ENCODE data around the gene EXOSC1.
"Not testable (repeated sequence)": the region's sequence is repeated elsewhere in the genome, so short reads cannot be mapped to it uniquely, and the experiment has no call there.

EXOSC1 gene

DNA sequence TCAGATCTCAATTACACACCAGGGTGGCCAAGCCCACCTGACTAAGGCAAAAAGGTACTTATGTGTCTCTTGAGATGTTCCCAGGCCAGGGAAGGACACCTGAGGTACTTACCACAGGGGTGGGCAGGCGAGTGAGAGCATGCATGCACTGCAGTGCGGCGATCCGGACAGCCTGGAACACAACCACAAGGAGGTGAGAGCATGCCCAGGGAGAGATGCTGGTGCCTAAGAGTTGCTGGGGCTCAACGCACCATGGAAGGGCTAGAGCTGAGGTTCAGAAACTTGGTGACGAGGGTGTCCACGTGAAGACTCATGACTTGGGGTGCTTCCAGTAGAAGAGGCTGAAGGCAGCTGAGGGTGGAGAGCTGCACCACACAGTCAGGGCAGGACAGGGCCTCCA lies 13.3 kb upstream of the EXOSC1 start:
- DNase-seq (ENCODE audit: low read depth): no peak

DNA sequence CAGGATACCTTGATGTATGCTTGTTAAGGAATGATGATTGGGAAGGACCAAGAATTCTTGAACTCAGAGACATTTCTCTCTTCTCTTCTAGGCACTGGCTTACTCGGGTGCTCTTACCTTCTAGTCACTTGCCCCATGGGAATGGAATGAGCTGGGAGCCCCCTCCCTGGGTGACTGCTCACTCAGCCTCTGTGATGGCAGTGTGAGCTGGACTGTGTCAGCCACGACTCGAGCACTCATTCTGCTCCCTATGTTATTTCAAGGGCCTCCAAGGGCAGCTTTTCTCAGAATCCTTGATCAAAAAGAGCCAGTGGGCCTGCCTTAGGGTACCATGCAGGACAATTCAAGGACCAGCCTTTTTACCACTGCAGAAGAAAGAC lies 10.9 kb upstream of the EXOSC1 start:
- no peak for DNase-seq (ENCODE audit: low read depth)

DNA sequence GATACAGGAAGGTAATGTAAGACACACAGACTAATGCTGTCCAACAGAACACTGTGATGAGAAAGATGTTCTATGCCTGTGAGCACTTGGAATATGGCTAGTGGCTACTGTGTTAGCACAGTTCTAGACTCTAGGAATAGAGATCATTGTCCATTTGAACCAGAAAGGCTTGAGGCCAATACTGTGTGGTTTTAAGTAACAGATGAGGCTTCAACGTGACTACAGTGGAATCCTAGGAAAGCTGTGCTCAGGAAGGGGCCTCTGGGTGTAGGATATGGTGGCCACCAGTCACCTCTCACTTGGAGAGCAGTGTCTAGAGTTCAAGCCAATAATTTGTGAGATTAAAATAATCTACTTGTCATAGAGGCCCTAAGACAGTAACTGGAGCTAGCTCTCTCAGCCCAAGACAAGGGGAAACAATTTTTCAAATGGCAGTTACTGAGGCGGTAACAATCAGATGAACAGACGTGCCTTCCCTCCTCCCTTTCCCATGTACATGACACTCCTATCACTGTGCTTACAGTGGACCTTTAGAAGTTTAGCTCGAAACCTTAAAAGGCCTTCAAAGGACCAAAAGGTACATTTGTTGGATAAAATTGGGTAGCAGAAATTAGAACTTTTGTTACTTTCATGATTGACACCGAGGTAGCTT lies 10.4 kb upstream of the EXOSC1 start:
- no peak for DNase-seq (ENCODE audit: low read depth)

DNA sequence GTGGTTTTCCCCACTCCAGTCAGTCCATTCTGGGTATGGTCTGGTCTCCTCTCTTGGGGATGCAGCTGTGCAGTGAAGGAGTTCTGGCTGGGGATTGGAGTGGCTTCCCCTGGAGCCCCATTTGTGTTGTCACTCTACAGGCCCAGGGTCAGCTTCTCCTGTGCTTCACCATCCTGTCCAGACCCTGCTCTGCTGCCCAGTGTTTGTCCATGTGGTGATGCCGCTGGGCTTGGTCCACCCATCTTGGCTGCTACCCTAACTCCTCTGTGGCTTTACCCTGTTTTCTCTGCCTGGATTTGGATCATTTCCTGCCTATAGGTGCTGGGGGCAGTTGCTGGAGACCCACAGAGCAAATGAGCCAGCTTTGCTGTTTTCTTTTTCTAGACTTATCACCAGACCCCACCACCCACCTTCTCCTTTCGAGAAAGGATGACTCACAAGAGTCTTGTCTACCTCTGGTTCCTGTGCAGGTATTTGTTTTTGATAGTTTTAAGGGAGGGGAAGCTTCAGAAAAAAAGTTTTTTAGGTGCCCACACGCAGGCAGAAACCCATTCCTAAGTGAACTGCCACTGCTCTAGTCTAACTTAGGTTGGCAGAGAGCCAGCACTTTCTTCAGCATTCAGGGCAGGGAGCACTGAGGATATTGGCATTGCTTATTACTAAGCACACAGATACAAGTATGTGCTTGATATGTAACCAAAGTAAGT lies 8.7 kb upstream of the EXOSC1 start:
- peak; percentile 55 for DNase-seq (ENCODE audit: low read depth)

DNA sequence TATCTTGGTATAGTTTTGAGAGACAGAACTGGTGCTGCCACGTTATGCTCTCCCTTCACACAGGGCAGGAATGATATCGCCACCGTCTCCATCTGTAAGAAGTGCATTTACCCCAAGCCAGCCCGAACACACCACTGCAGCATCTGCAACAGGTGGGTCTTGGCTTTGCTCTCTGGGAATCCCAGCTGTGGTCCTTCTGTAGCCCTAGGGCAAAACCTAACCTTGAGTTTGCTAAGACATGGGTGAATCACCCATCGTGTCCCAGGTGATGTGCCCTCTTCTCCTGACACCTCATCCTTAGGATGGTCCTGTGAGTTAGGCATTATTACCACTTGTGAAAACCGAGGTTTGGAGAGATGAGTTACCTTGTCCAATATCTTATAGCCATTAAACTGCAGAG lies 6.5 kb upstream of the EXOSC1 start:
- no peak for DNase-seq (ENCODE audit: low read depth)

DNA sequence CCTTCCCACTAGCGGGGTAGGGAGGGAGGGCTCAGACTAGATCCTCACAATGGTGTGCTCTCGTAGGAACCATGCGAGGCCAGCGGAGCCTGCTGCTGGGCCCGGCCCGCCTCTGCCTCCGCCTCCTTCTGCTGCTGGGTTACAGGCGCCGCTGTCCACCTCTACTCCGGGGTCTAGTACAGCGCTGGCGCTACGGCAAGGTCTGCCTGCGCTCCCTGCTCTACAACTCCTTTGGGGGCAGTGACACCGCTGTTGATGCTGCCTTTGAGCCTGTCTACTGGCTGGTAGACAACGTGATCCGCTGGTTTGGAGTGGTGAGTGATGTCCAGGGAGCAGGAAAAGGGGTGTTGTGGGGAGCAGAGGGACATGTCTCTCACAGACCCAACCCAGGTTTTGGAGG lies 5.8 kb upstream of the EXOSC1 start:
- DNase-seq (ENCODE audit: low read depth): no peak

DNA sequence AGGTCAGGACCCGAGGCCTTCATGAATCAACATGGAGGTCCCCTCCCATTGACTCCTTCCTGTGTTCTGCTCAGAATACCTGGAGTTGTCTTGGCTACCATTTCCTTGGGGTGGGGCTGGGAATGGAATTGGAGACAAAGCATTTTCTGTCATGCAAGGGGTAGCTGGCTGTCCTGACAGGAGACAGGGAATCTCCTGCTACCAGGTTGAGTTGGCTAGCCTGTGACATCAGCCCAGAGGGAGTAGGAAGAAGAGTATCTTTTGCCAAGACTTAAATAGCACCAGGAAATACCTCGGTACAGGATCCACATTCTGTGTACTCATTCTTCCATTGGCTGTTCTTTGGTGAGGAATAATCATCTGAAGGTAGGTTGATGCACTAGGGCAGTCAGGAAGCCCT lies 5.0 kb upstream of the EXOSC1 start:
- no peak for DNase-seq (ENCODE audit: low read depth)

DNA sequence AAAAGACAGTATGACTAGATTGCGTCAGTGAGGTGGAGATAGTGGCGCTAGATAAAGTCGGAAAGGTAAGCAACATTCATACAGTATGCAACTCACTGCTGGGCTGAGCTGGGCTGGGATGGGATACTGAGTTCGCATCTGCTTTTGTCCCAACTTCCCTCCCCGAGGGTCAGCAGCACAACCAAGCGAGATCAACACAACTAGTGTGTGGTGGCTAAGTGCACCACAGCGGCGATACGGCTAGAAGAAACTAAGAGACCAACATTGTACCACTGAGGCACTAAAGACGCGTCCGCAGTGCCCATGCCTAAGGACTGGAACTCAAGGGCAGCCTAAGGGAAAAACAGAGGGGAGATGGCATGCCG lies 467 bp downstream of the EXOSC1 start:
- DNase-seq (ENCODE audit: low read depth): no peak

DNA sequence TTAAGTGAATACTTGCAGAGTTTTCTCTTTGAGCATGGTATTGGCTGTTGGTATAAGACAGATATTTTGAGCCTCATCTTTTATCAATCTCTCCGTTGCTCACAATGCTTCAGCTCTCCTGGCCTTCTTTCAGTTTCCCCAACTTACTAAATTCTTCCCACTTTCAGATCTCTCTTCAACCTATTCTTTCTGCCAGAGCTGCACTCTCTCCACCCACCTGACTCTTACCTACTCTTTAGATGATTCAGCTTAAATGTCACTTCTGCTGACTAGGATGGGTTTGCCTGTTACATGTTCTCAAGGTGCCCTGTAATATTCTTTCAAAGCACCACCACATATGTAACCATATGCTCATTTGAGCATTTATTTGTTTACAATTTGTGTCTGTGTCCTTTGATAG lies 1.6 kb downstream of the EXOSC1 start:
- no peak for DNase-seq (ENCODE audit: low read depth)

DNA sequence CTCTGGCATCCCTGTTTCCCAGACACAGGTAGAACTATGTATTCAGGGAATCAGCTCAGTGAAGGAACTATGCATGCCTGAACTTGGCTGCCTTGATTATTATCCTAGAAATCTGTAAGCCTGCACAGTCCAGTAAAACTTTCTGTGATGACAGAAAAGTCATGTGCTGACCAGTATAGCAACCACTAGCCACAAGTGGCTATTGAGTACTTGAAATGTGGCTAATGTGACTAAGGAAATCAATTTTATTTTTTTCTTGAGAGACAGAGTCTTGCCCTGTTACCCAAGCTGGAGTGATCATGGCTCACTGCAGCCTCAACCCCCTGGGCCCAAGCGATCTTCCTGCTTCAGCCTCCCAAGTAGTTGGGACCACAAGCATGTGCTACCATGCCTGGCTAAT lies 3.5 kb downstream of the EXOSC1 start:
- no peak for DNase-seq (ENCODE audit: low read depth)

DNA sequence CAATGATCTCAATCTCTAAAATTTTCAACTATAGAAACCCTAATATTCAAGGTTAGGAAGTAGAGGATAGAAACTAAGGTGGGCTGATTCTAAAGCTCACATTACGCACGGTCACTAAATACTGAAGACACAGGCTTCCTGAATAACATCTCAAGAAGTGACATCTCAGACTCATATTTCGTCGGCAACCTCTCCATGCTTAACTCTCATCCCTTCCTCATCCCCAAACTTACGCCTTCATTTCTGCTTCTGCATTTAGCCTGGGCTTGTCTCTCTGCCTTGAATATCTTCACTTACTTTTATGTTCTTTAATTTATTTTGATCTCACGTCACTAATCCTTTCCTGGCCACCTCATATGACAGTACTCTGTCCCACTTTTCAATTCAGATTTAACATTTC lies 10.6 kb downstream of the EXOSC1 start:
- DNase-seq (ENCODE audit: low read depth): no peak

DNA sequence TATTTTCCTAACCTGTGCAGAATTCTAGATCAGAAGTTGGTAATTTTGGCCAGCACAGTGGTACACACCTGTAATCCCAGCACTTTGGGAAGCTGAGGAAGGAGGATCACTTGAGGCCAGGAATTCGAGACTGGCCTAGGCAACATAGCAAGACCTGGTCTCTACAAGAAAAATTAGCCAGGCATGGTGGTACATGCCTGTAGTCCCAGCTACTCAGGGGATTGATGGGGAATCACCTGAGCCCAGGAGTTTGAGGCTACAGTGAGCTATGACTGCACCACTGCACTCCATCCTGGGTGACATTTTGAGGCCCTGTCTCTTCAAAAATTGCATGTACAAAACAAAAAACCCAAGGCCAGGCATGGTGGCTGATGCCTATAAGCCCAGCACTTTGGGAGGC lies 11.2 kb downstream of the EXOSC1 start:
- DNase-seq (ENCODE audit: low read depth): no peak

DNA sequence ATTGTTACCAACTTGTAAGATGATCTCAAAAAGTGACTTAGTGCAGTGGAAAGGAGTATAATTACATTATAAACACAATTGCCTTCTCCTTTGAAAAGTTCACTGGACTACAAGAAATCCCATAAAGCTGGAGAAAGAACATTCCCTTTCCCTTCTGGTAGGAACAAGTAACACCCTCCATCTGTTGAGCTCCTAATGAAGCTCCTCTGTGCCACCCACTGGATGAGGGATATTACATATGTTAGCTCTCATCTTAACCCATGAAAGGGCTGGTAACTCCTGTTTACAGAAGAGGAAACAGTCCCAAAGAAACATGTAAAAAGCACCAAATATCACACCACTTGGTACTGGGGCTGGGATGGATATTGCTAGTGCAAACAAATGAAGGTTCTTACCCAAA lies 11.8 kb downstream of the EXOSC1 start:
- DNase-seq (ENCODE audit: low read depth): no peak

DNA sequence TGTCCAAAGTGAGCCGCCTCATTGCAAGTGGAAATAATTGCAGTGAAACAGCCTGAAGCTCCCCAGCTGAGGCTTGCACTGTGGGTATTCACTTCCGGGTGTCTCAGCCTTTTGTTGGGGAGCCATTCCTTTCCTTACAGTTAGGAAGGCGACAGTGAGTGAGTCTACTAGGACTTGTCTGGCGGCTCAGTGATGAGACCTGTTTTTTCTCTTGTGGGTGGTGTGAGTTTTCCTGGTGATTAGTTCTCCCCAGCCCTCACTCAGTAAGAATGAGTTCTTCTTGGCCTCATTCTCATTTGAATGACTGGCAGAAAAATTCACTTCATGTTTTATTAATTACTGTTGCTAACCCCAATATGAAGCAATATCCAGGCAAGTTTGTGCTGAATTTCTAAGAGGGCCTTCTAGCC lies 17.2 kb downstream of the EXOSC1 start:
- DNase-seq (ENCODE audit: low read depth): no peak

DNA sequence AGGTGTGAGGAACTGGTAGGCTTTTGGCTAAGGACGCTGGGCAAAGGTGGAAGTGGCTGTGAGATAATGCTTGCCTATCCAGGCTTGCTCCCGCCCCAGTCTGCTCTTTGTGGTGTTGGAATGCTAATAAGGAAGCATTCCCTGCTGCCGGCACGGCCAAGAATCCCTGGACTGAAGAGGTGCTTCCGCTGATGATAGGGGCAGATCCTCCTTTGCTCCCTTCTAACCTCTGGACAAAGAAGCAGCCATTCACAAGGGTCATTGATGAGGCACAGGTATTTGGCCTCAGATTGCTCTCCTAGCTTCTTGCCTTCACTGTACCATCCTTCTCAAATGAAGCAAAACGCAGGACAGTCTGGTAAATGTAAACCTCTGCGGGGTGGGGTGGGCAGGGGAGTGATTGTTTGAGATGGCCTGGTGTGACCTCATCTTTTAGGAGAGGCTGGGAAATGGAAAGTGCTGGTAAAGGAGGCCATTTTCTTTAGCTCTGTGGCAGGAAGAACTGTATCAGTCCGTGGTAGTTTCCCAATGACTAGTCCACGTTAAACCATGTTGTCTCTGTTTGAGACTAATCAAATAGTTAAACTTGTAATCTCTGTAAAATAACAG lies 18.1 kb downstream of the EXOSC1 start:
- no peak for DNase-seq (ENCODE audit: low read depth)

DNA sequence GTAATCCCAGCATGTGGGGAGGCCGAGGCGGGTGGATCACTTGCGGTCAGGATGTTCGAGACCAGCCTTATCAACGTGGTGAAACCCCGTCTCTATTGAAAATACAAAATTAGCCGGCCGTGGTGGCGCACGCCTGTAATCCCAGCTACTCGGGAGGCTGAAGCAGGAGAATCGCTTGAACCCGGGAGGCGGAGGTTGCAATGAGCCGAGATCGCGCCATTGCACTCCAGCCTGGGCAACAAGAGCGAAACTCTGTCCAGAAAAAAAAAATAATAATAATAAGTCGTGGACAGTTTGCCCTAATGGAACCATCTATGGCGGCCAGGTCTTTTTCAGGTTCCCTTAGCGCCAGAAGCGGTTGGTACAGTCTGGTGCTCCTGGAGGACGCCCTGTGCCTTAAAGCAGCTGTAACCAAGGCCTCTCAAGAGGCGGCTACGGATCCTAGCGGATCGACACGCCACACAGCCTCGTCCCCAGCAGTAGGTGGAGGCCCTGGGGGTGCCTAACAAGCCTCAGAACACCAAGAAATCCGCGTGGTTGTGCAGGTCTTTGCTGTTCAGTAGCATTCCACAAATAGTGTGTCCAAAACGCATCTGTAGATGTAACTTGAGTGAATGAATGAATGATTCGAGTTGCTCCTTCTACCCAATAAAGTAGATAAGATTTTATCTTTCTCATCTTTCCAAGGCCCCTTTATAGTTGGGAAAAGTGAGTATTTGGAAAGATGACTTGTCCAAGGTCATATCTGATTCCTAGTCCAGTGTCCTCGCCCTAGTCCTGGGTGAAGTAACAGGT lies 18.8 kb downstream of the EXOSC1 start:
- DNase-seq (ENCODE audit: low read depth): no peak

DNA sequence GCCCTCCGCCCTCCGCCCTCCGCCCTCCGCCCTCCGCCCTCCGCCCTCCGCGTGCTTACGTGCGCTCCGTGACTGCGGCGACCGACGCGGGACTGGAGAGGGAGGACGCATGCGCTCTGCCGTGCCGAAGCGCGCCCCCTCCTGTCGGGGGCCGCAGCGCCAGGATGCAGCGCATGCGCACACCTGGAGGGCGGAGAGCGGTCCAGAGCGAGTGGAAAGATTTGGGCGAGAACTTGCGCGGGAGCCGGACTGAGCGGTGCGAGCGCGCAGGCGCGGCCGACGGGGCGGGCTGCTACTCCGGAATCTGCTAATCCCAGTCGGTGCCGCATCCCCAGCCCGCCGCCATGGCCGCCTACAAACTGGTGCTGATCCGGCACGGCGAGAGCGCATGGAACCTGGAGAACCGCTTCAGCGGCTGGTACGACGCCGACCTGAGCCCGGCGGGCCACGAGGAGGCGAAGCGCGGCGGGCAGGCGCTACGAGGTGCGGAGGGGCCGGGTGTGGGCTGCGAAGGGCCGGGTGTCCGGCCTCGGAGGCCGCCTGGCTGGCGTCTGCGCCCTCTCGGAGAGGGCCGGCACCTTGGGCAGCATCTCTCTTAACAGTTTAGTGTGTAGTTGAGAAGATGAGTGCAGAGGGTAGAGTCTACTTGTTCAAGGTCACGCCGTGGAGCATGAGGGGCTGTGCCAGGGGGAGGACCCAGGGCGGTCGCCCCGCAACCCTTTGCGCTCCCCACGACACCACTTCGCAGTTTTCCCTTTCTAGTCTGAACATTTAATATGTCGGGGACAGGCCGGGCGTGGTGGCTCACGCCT lies 19.6 kb downstream of the EXOSC1 start, which contains the start of gene PGAM1:
Gene PGAM1 (plus strand): TSS at position 228 of the 812 bp plus-strand sequence. CDS start 117 bp downstream, at position 345.
- peak; percentile 94 for DNase-seq (ENCODE audit: low read depth)

DNA sequence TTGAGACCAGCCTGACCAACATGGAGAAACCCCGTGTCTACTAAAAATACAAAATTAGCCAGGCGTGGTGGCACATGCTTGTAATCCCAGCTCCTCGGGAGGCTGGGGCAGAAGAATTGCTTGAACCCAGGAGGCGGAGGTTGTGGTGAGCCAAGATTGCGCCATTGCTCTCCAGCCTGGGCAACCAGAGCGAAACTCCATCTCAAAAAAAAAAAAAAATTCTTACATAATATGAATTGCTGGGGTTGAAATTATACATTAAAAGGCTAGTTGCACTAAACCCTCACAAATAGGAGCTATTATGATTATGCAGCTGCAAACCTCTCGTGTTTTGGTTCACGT lies 22.1 kb downstream of the EXOSC1 start:
- not testable (repeated sequence) for DNase-seq (ENCODE audit: low read depth)

DNA sequence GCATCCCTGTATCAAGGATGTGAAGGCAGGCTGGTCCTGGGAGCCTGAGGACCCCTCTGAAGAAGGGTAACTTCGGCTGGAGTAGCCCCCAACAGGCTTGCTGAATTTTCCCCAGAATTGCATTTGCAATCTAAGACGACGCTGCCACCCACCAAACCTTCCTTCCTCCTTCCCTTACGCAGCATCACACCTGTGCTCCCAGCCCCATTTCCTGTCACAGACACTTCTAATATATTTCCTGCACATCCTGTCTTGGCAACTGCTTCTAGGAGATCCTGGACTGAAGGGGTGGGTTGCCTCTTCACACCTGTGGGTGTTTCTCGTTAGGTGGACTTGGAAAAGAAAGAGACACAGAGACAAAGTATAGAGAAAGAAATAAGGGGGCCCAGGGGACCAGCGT lies 29.2 kb downstream of the EXOSC1 start:
- no peak for DNase-seq (ENCODE audit: low read depth)

DNA sequence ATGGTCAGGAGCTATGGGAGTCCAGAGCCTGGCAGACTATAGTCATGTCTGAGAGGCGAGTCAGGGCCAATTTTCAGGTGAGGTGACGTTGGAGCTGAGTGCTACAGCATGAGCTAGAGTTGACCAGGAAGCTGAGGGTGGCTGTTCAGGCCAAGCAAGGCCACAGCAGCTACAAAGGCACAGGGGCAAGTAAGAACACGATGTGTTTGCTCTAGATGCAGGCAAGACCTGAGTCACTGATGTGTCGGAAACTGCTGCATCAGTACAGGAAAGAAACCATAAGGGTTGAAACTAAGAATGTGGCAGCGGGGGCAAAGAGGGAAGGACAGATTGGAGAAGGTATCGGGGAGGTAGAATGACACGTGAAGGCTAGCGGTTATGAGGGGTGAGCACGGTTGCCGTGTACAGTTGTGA lies 32.9 kb downstream of the EXOSC1 start:
- DNase-seq (ENCODE audit: low read depth): no peak

DNA sequence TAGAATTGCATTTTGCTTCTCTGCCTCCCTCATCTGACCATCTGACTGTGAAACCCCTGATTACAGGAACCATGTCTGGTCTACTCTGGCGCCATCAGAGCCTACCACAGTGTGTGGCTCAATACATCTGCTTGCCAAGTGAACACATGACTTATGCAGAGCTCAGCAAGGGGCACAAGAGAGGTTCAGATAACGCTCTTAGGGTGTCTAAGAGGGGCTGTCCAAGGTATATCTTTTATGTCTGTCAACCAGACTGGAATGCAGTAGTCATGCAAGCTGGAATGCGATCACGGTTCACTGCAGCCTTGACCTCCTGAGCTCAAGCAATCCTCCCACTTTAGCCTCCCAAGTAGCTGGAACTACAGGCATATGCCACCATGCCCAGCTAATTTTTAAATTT lies 34.4 kb downstream of the EXOSC1 start:
- DNase-seq (ENCODE audit: low read depth): no peak

DNA sequence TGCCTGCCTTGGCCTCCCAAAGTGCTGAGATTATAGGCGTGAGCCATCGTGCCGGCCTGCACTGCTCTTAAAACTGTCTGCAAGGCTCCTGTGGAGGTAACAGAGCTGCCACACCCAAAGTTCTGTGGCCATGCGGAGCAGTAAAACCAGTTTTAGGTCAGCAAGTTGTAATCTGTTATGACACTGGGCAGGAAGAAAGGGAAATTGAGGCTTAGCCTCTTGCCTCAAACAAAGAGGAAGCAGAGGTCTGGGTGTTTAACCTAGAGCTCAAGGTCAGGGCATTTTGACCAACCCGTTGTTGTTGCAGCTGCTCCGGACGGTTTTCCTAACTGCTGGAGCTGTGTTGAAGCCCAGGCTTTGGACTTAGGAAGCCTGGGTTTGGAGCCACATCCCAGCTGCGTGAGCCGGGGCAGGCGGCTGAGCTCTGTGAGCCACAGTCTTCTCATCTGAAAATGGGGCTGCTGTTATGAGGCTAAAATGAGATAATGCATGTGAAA lies 37.3 kb downstream of the EXOSC1 start:
- DNase-seq (ENCODE audit: low read depth): no peak

All from stimulated activated CD4-positive, alpha-beta T cell treated with anti-CD3 and anti-CD28 coated beads, Interleukin-2, amount 100 ng/mL, for 4 hours (primary cell).